NCI-H1048 (cell line): Measurements from ENCODE around the gene KRAS.
A peak's percentile ranks its signal among the peaks of the same experiment; 100 is the strongest.
"Not testable (repeated sequence)": the region's sequence is repeated elsewhere in the genome, so short reads cannot be mapped to it uniquely, and the experiment has no call there.

Source experiments
- DNase-seq: peaks from one replicate; lab custom pipeline; 2025; lab: John Stamatoyannopoulos, UW

KRAS gene

GRCh38 chr12:25250744-25251730 is at the start of gene KRAS:
Gene KRAS (minus strand): TSS chr12:25250929.
- DNase-seq, result peak; percentile 92

- DNase-seq, result no peak
Observed at GRCh38 chr12:25296381-25296780, 45.7 kb upstream of the KRAS start.

GRCh38 chr12:25295361-25295760 is 44.6 kb upstream of the KRAS start:
- DNase-seq, result no peak

- DNase-seq, result no peak
Observed at GRCh38 chr12:25293653-25294052, 42.9 kb upstream of the KRAS start.

- DNase-seq, result not testable (repeated sequence)
Observed at GRCh38 chr12:25292810-25293221, 42.1 kb upstream of the KRAS start.

- DNase-seq, result no peak
Observed at GRCh38 chr12:25287610-25288009, 36.9 kb upstream of the KRAS start.

GRCh38 chr12:25286837-25287236 is 36.1 kb upstream of the KRAS start:
- DNase-seq, result no peak

GRCh38 chr12:25284024-25284423 is 33.3 kb upstream of the KRAS start:
- no peak for DNase-seq

GRCh38 chr12:25283006-25283405 is 32.3 kb upstream of the KRAS start:
- no peak for DNase-seq

- no peak for DNase-seq
Observed at GRCh38 chr12:25280082-25280481, 29.4 kb upstream of the KRAS start.

- no peak for DNase-seq
Observed at GRCh38 chr12:25278269-25278668, 27.5 kb upstream of the KRAS start.

GRCh38 chr12:25276199-25276937 is 25.6 kb upstream of the KRAS start:
- no peak for DNase-seq

GRCh38 chr12:25271486-25272098 is 20.9 kb upstream of the KRAS start:
- no peak for DNase-seq

GRCh38 chr12:25269701-25270100 is 19.0 kb upstream of the KRAS start:
- DNase-seq, result no peak

GRCh38 chr12:25266497-25266896 is 15.8 kb upstream of the KRAS start:
- no peak for DNase-seq

- DNase-seq, result no peak
Observed at GRCh38 chr12:25264862-25265261, 14.1 kb upstream of the KRAS start.

- DNase-seq, result no peak
Observed at GRCh38 chr12:25264114-25264513, 13.4 kb upstream of the KRAS start.

GRCh38 chr12:25263594-25263993 is 12.9 kb upstream of the KRAS start:
- DNase-seq, result no peak

- no peak for DNase-seq
Observed at GRCh38 chr12:25262389-25263074, 11.8 kb upstream of the KRAS start.

- DNase-seq, result no peak
Observed at GRCh38 chr12:25257590-25258324, 7.0 kb upstream of the KRAS start.

GRCh38 chr12:25256826-25257225 is 6.1 kb upstream of the KRAS start:
- DNase-seq, result no peak
